HG03159 (cell line): ENCODE measurements around the gene XRN2.
"Not testable (repeated sequence)": the region's sequence is repeated elsewhere in the genome, so short reads cannot be mapped to it uniquely, and the experiment has no call there.

ENCODE experiments used
- ATAC-seq: cut with Tn5 transposase; IDR thresholded peaks from one replicate; pipeline ENCODE4 v1.9.1; 2021; ENCODE audit warnings: mild to moderate bottlenecking, moderate library complexity; ENCODE audit not compliant: unreplicated experiment

XRN2 gene

DNA sequence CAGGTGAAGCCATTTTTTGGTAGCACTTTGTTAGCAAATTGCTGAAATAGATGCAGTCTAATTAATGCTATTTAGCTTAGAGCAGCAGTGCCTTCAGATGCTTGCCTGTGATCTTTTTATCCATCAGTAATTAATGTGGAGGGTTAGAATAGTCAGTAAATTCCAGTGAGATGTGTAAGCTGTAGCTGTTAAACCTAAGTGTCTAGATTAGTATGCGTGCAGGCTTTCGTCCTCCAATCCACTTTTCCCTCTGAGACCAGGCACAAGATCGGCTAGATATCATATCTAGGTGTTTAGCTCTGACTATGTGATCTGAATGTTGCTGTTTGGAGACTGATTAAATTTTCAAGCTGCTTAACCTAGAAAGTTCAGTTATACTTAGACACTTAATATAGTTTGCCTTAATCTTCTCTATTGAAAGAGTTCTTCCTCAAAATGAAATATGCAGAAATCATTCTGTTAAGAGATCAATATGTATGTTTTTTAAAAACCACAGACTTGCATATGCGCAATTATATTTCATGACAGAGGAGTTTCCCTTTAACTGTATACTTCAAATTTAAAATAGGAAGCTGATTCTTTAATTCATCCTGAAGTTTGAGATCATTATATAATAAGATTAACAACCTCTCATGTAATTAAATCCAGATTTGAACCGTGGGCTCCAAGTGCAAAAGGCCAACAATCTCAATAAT lies 41.2 kb downstream of the XRN2 start:
- ATAC-seq: no peak

DNA sequence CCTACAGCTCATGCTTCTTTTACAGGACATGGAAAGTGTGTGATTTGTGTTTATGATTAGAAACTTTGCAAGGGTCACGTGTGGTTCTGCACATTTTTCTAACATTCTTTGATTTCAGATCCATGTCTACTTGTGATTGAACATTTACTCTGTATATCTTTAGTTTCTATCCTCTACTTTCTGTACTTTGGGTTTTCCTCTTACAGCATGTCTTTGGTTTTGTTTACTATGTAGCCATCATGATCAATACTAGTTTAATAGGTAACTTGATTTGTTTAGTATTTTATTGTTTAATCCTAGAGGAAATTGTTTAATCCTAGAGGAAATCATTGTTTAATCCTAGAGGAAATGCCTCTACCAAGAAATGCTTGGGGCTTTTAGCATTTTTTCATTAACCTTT lies 41.8 kb downstream of the XRN2 start:
- ATAC-seq: no peak

DNA sequence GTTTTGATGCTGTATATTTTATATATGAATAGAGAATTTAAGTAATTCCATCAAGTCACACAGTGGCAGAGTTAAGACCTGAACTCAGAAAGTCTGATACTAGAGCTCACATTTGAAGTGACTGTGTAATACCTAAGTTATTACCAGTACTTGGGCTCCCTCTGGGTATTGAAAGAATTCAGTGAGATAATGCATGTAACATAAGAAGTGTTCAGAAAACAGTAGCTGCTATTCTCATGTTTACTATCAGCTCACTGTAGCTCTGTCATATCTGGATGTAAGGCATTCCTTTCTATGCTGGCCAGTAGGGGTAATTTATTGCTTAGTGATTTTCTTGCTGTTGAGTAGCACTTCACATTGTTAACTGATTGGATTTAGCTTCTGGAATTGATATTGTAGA lies 49.6 kb downstream of the XRN2 start:
- ATAC-seq: no peak

- no peak for ATAC-seq
Measured at GRCh38 chr20:21353236-21353635, 50.1 kb downstream of the XRN2 start.

DNA sequence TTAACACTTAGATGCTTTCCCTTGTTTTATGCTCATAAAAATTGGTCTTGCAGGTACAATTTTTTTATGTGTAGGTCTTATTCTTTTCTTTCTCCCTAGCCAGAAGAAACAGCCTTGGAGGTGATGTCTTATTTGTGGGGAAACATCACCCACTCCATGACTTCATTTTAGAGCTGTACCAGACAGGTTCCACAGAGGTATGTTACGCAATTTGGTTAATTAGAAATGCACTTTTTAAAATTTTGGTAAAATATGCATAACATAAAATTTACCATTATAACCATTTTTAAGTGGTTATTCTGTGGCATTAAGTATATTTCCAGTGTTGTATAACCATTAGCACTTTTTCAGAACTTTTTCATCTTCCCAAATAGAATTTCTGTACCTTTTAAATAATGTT lies 52.9 kb downstream of the XRN2 start:
- ATAC-seq: no peak

DNA sequence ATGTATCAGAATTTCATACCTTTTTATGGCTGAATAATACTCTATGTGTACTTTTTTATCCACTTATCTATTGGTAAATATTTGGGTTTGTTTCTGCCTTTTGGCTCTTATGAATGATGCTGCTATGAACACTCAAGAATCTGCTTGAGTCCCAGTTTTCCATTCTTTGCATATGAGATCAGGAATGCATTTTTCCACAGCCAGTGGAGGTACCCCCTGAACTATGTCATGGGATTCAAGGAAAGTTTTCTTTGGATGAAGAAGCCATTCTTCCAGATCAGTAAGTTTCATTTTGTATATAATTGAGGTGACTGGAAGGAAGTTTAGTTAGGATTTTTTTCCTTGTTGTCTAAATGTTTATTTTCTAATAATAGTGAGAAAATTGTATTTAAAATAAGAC lies 53.3 kb downstream of the XRN2 start:
- no peak for ATAC-seq

DNA sequence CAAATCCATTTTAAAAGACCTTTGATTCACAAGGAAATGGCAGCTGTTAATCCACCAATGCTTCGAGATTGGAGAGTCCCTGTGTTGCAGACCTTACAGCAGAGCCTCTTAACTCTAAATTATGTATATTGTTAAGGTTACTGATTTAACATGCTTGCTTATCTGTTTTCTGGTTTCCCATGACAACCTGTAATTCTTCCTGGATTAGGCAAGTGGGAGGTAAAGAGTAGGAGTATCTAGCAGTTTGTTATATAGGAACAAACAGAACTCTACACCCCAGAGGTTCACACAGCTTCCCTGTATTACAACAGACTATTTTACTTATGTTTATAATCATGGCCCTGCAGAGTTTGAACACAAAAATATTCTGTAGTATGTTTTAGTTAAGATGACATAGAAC lies 54.7 kb downstream of the XRN2 start:
- ATAC-seq: no peak

DNA sequence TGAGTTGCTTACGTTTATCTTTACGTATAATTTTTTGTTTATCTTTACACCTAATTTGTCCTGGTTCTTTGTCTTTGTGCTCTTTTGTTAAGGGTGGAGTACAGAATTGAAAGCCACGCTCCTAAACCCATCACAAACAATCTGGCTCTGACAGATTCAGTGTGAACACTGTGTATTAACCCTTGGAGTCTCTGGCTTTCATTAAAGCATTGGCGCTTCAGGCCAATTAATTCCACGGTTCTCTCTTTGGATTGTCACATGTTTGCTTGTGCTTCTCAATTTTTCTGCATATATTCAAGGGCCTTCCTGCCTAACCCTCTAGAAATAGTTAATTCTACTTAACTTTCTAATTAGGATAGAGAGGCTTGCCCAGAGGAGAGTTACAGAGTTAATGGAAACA lies 55.6 kb downstream of the XRN2 start:
- ATAC-seq: no peak

DNA sequence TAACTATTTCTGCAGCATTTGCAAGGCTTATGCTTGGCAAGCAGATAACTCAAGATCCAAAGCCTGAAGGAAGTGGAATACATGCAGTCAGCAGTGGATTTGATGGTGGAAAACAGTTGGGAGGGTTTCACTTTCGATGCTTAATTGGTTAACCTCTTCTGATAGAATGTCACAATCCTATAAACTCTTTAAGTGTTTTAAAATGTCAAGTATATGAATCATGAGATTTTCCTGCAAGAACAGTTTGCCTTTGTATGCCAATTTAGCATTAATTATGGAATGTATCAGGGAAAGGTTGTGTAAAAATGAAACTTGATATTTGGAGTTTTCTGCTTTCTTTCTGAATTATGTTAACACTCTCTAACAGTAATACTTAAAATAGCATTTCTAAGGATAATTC lies 57.6 kb downstream of the XRN2 start:
- no peak for ATAC-seq

GRCh38 chr20:21361266-21361665 lies 58.1 kb downstream of the XRN2 start:
- no peak for ATAC-seq

- no peak for ATAC-seq
Measured at GRCh38 chr20:21364413-21364812, 61.3 kb downstream of the XRN2 start.

- no peak for ATAC-seq
Measured at GRCh38 chr20:21365771-21366170, 62.6 kb downstream of the XRN2 start.

DNA sequence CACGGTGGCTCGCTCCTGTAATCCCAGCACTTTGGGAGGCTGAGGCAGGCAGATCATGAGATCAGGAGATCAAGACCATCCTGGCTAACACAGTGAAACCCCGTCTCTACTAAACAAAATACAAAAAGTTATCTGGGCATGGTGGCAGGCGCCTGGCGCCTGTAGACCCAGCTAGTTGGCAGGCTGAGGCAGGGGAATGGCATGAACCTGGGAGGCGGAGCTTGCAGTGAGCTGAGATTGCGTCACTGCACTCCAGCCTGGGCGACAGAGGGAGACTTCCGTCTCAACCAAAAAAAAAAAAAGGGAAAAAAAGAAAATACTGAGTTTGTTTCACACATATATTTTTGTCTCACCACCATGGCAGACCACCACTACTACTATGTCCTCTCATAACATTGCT lies 63.1 kb downstream of the XRN2 start:
- ATAC-seq: not testable (repeated sequence)

GRCh38 chr20:21368791-21369190 lies 65.7 kb downstream of the XRN2 start:
- no peak for ATAC-seq

DNA sequence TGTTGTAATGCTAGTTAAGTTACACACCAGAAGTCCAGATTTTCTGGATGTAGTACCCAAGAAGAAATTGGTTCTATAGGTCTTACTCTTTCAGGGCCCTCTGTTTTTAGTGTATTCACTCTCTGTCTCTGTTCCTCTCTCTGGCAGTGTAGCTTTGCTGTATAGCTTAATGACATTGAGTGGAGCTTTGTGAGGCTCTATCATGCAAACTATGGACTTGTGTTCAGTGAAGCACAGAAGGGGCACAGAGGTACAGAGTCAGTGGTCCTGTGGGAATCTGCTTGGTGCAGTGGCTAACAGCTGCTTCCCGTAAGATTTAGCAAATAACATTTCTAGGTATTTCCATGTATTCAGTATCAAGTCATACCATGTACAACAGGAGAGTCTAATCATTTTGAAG lies 68.1 kb downstream of the XRN2 start:
- ATAC-seq: no peak

- ATAC-seq: no peak
Measured at GRCh38 chr20:21372016-21372415, 68.9 kb downstream of the XRN2 start.

GRCh38 chr20:21373436-21373835 lies 70.3 kb downstream of the XRN2 start:
- ATAC-seq: no peak

DNA sequence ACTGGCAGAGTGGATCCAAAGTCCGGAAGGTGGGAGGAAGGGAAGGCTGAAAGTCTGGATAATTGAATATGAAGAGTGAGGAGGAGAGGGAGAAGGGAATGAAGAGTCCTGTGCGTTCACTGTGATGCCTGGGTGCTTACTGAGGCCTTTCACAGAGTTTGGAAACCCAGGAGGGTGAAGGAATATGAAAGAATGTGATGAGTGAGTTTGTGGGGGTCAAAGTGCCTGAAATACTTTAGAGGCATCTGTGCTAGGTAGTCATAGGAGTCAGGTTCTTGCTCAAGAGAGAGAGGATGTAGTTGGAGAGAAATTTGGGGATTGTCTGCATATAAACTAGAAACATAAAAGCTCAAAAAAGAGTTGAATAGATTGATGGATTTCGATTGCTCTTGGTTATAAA lies 73.5 kb downstream of the XRN2 start:
- no peak for ATAC-seq

- no peak for ATAC-seq
Measured at GRCh38 chr20:21377701-21378100, 74.6 kb downstream of the XRN2 start.

DNA sequence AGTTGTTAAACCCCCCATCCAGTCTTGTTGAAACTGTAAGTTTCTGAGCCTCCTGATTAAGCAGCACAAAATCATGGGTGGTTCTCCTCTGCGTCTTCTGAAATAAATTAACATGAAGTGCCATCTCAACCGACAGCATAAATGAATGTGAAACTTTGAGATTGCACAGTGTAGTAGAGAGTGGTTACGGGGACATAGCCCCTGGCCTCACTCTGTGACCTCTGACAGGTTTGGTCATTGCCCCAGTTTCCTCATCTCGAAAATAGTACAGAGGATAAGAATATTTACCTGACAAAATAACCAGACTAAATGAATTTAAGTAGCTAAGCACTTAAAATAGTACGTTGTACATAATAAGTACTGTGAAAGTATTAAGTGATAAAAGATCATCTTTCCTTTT lies 75.1 kb downstream of the XRN2 start:
- no peak for ATAC-seq

DNA sequence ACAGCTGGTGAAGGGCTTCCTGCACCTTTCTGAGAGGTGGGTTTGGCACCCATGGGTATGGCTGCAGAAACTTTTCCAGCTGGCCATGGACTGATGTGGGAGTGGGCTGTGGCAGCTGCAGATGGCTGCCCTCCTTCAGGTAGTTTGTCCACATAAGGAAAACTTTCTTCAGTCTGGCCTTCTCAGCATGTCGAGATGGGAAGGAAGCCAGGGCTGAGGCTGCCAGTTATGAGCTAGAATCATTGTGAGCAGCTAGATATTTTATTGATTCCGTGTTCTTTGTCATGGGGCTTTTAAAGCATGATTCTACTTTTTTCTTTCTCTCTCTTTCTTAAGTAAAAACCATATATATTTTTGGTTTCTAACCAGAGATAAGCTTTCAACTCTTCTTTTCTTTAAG lies 77.6 kb downstream of the XRN2 start:
- ATAC-seq: no peak

- ATAC-seq: no peak
Measured at GRCh38 chr20:21381619-21382018, 78.5 kb downstream of the XRN2 start.

DNA sequence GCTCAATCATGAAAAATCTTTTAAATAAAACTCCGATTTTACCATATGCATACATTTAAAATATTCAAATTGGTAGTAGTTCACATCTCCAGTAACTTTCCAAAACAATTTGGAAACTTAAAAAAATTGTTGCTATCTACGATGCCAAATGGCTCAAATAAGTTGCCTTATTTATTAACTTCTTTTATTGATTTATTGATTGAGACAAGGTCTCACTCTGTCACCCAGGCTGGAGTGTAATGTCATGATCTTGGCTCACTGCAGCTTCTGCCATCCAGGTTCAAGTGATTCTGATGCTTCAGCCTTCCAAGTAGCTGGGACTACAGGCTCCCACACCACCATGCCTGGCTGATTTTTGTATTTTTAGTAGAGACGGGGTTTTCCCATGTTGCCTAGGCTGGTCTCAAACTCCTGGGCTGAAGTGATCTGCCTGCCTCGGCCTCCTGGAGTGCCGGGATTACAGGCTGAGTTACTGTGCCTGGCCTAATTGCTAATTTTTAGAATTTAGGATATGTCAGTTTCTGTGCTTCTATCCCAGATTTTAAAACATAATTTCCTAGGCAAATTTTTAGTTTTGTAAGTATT lies 81.3 kb downstream of the XRN2 start:
- no peak for ATAC-seq
